CD14-positive monocyte (primary cell): ENCODE measurements around the gene OR10J1. TPM values are rescaled to one million over a fixed set of nuclear protein-coding genes. Genes with fewer than 3 reads are reported as not detected.

ENCODE experiments used
- DNase-seq, 3 donors: peaks; one replicate each; pipeline ENCODE4 v3.0.0-alpha.2; 2011 to 2022
- H2AFZ ChIP-seq: 2 replicates; pipeline ENCODE4 v1.6.0; 2012; ENCODE audit warnings: mild to moderate bottlenecking, low read depth, low read length, inconsistent platforms; ENCODE audit not compliant: insufficient read depth, poor library complexity, severe bottlenecking
- H3K27ac ChIP-seq, 2 donors: 1 replicate in 1 of 2; 2 replicates in 1 of 2; pipeline ENCODE4 v1.5.1; 2012 to 2013; ENCODE audit warnings: low read length in 2 of 2, control low read depth in 1 of 2, inconsistent platforms in 1 of 2, low read depth in 1 of 2, mild to moderate bottlenecking in 1 of 2
- H3K27me3 ChIP-seq, 2 donors: one replicate each; pipeline versions ENCODE4 v1.6.0 to v1.6.1; 2011 to 2013; ENCODE audit warnings: low read length in 2 of 2; ENCODE audit not compliant: control insufficient read depth in 2 of 2, insufficient read depth in 2 of 2
- H3K36me3 ChIP-seq, 2 donors: replicated peaks in 1 of 2; 1 replicate in 1 of 2; 2 replicates in 1 of 2; pipeline versions ENCODE4 v1.5.1 to v1.6.1; 2012 to 2013; ENCODE audit warnings: low read length in 2 of 2, control low read depth in 1 of 2, inconsistent platforms in 1 of 2, mild to moderate bottlenecking in 1 of 2; ENCODE audit not compliant: insufficient read depth in 2 of 2, control insufficient read depth in 1 of 2
- H3K4me1 ChIP-seq, 2 donors: 1 replicate in 1 of 2; 2 replicates in 1 of 2; pipeline versions ENCODE4 v1.5.1 to v1.6.1; 2012 to 2013; ENCODE audit warnings: low read length in 2 of 2, control low read depth in 1 of 2, inconsistent platforms in 1 of 2, mild to moderate bottlenecking in 1 of 2, moderate library complexity in 1 of 2; ENCODE audit not compliant: insufficient read depth in 2 of 2, control insufficient read depth in 1 of 2
- H3K4me2 ChIP-seq: replicated peaks from 2 replicates; pipeline ENCODE3; 2012; ENCODE audit warnings: low read length, moderate library complexity, mild to moderate bottlenecking; ENCODE audit not compliant: poor library complexity, severe bottlenecking; ENCODE audit errors: extremely low read depth
- H3K4me3 ChIP-seq, 3 experiments: fragments of 200-600 bp in 1 of 3; sonication (generic) in 1 of 3; replicated peaks in 1 of 3; 1 replicate in 2 of 3; 2 replicates in 1 of 3; pipeline ENCODE4 v1.5.1; 2011 to 2013; ENCODE audit warnings: low read length in 3 of 3, mild to moderate bottlenecking in 3 of 3, control low read depth in 2 of 3, low read depth in 2 of 3, inconsistent platforms in 1 of 3, moderate library complexity in 1 of 3
- H3K79me2 ChIP-seq: 2 replicates; pipeline ENCODE4 v1.6.0; 2012; ENCODE audit warnings: mild to moderate bottlenecking, control low read depth, inconsistent platforms, low read length, moderate library complexity; ENCODE audit not compliant: insufficient read depth
- H3K9ac ChIP-seq: 2 replicates; pipeline ENCODE4 v1.6.0; 2017; ENCODE audit warnings: low read length, mild to moderate bottlenecking; ENCODE audit not compliant: insufficient read depth, poor library complexity, severe bottlenecking
- H3K9me3 ChIP-seq, 2 donors: replicated peaks in 1 of 2; 1 replicate in 1 of 2; 2 replicates in 1 of 2; pipeline versions ENCODE4 v1.5.1 to v1.6.1; 2012 to 2013; ENCODE audit warnings: low read length in 2 of 2, control low read depth in 1 of 2; ENCODE audit not compliant: control insufficient read depth in 1 of 2, insufficient read depth in 1 of 2
- H4K20me1 ChIP-seq: 2 replicates; pipeline ENCODE4 v1.6.0; 2012; ENCODE audit warnings: mild to moderate bottlenecking, low read length, control low read depth, moderate library complexity; ENCODE audit not compliant: insufficient read depth
- H3K27ac Mint-ChIP-seq, 7 donors: one replicate each; pipeline ENCODE4 v1.8.0; 2020; ENCODE audit warnings: mild to moderate bottlenecking in 7 of 7, mixed read lengths in 7 of 7, moderate library complexity in 6 of 7, inconsistent platforms in 2 of 7
- H3K27me3 Mint-ChIP-seq, 3 donors: one replicate each; pipeline ENCODE4 v1.8.0; 2021 to 2022; ENCODE audit warnings: low read depth in 3 of 3, mild to moderate bottlenecking in 3 of 3, mixed read lengths in 3 of 3, moderate library complexity in 3 of 3, inconsistent platforms in 1 of 3
- H3K36me3 Mint-ChIP-seq, 2 donors: one replicate each; pipeline ENCODE4 v1.8.0; 2020; ENCODE audit warnings: mixed read lengths in 2 of 2, inconsistent platforms in 1 of 2, mild to moderate bottlenecking in 1 of 2
- H3K4me1 Mint-ChIP-seq: one replicate; pipeline ENCODE4 v1.8.0; 2020; ENCODE audit warnings: mild to moderate bottlenecking, mixed read lengths
- H3K4me3 Mint-ChIP-seq, 2 donors: one replicate each; pipeline ENCODE4 v1.8.0; 2020; ENCODE audit warnings: mild to moderate bottlenecking in 2 of 2, mixed read lengths in 2 of 2, moderate library complexity in 1 of 2
- H3K9me3 Mint-ChIP-seq, 7 donors: one replicate each; pipeline ENCODE4 v1.8.0; 2020 to 2022; ENCODE audit warnings: mixed read lengths in 7 of 7, mild to moderate bottlenecking in 6 of 7, moderate library complexity in 6 of 7, inconsistent platforms in 2 of 7
- WGBS: methylation state at CpG from one replicate; pipeline ENCODE4 v1.1.5; 2013; ENCODE audit warnings: missing lambda C conversion rate; ENCODE audit not compliant: insufficient coverage; 5-methylcytosine and 5-hydroxymethylcytosine counted together
- intact Hi-C, 2 donors: fragments of 100-400 bp; cut with micrococcal nuclease; formaldehyde crosslinking; loops; one replicate each; pipeline versions ENCODE4 v1.15.0 to v1.15.1; 2023
- polyA plus RNA-seq, 3 donors: library from polyadenylated mRNA; depleted of rRNA in 1 of 3; unstranded in 2 of 3; stranded (reverse) in 1 of 3; fragments of 300-500 nt in 2 of 3; fragments of >200 nt in 1 of 3; fragmentation: Illumina TruSeq in 2 of 3; gene quantifications; 1 replicate in 2 of 3; 2 replicates in 1 of 3; pipeline ENCODE4 v1.2.3, GENCODE V29; 2012 to 2021
- TF ChIP-seq, protein P1 (sequence below): fragments of 200-600 bp; IDR thresholded peaks from one replicate; pipeline ENCODE4 v1.8.0; 2022; ENCODE audit warnings: antibody characterized with exemption, mild to moderate bottlenecking

OR10J1 gene
- polyA plus RNA-seq, 3 donors, result not detected

DNA sequence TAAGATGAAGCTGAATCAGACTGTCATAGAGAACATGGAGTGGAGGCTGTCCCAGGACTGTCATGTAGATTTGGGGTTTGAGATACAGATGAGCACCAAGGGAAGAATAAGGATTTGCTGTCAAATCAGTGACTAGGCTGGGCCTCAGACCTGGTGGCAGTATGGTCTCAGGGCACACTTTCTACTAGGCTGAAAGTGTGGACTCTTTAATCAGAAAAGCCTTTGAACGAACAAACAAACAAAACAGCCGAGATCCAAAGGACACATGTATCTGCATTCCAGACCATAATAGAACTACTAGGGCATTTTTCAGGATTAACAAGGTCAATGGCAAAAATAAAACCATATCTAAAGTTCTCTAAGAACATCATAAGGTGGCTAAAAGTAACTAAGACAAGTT is 2.9 kb downstream of the OR10J1 start:
- TF ChIP-seq, protein P1, sequence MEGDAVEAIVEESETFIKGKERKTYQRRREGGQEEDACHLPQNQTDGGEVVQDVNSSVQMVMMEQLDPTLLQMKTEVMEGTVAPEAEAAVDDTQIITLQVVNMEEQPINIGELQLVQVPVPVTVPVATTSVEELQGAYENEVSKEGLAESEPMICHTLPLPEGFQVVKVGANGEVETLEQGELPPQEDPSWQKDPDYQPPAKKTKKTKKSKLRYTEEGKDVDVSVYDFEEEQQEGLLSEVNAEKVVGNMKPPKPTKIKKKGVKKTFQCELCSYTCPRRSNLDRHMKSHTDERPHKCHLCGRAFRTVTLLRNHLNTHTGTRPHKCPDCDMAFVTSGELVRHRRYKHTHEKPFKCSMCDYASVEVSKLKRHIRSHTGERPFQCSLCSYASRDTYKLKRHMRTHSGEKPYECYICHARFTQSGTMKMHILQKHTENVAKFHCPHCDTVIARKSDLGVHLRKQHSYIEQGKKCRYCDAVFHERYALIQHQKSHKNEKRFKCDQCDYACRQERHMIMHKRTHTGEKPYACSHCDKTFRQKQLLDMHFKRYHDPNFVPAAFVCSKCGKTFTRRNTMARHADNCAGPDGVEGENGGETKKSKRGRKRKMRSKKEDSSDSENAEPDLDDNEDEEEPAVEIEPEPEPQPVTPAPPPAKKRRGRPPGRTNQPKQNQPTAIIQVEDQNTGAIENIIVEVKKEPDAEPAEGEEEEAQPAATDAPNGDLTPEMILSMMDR, result no peak
- H3K4me3 Mint-ChIP-seq, result no peak overlapping the region
- Histone ChIP-seq H3K27me3 (no peaks in the 10 kb centered on the region), H3K4me3 (no peak overlapping the region), H3K36me3 (no peaks in the 10 kb centered on the region), H4K20me1 (no peaks in the 10 kb centered on the region), H2AFZ (no peak overlapping the region), H3K4me2 (no peak overlapping the region), H3K9ac (no peak overlapping the region), H3K79me2 (no peaks in the 10 kb centered on the region), H3K27ac (no peak overlapping the region), H3K9me3 (no peaks in the 10 kb centered on the region), H3K4me1 (peaks cover 34 to 37% of the 10 kb centered on the region in 2 donors)
- intact Hi-C loops, result no loop called here
- DNase-seq, result no peak
- H3K27me3 Mint-ChIP-seq, result no peaks in the 10 kb centered on the region
- H3K27ac Mint-ChIP-seq, result peak overlapping the region in 3 of 7 donors; percentile 4 to 82 (median 10)
- no peaks in the 10 kb centered on the region for H3K9me3 Mint-ChIP-seq
- H3K4me1 Mint-ChIP-seq, result peaks cover 48% of the 10 kb centered on the region
- no CpG with 5 or more reads among the region's 2 CpGs for WGBS
- H3K36me3 Mint-ChIP-seq, result no peaks in the 10 kb centered on the region

DNA sequence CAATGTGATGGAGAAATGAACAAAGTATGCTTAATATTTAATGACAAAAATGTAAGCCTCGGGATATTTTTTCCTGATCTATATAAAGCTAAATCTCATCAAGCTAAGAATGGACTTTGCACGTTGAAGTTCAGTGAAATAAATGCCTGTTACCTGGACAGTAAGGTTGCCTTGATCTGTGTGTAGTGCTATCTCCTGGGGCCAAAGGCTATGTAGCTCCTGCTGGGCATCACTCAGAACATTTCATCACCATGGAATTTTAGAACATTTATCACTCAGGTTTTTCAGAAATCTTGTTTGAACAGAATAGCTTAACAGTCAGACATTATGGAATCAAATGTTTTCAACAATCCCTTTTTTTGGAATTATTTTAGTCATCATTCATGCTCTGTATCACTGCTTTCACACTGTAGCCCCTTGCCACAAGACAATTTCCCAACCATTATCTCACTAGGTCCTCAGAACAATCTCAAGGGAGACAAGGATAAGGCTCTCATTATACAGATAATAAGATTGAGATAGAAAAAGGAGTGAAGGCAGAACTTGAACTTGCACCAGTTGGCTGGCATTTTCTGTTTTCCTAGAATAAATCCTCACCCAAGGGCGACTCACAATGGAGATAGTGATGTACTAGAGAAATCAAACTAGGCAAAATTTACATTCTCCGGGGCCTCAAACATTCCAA is 3.7 kb downstream of the OR10J1 start:
- Mint-ChIP-seq H3K27ac (peak overlapping the region in 1 of 7 donors; percentile 52), H3K4me1 (peaks cover 48% of the 10 kb centered on the region)
- TF ChIP-seq, protein P1, result no peak

More for the DNA sequence above, 3.7 kb downstream of the OR10J1 start:
- Histone ChIP-seq H3K9me3 (no peaks in the 10 kb centered on the region), H3K4me3 (no peak overlapping the region), H4K20me1 (no peaks in the 10 kb centered on the region), H3K27me3 (no peaks in the 10 kb centered on the region), H3K4me2 (no peak overlapping the region), H2AFZ (no peak overlapping the region), H3K36me3 (no peaks in the 10 kb centered on the region), H3K27ac (no peak overlapping the region), H3K79me2 (no peaks in the 10 kb centered on the region), H3K9ac (no peak overlapping the region), H3K4me1 (peaks cover 34 to 38% of the 10 kb centered on the region in 2 donors)
- Mint-ChIP-seq H3K36me3 (no peaks in the 10 kb centered on the region), H3K4me3 (no peak overlapping the region), H3K9me3 (peaks cover 0 to 5% (median 0%) of the 10 kb centered on the region in 7 donors), H3K27me3 (no peaks in the 10 kb centered on the region)
- WGBS, result no CpG with 5 or more reads among the region's 4 CpGs
- DNase-seq, result no peak
- intact Hi-C loops, result no loop called here
